CD4-positive, alpha-beta T cell (primary cell): Measurements from ENCODE around the gene FRY. TPM values are rescaled to one million over a fixed set of nuclear protein-coding genes. Genes with fewer than 3 reads are reported as not detected.

Source experiments
- ATAC-seq: fragments of 200-7000 bp; cut with Tn5 transposase; one replicate; pipeline ENCODE4 v1.10.0; 2022; ENCODE audit warnings: mild to moderate bottlenecking; ENCODE audit not compliant: poor library complexity
- CTCF ChIA-PET: fragments of 350-600 bp; sonication (Branson Sonifier 250); formaldehyde crosslinking; loops from one replicate; lab custom pipeline; 2021; ENCODE audit warnings: antibody characterized with exemption, inconsistent platforms; lab: Charles Lee
- POLR2A ChIA-PET: fragments of 350-600 bp; sonication (Branson Sonifier 250); formaldehyde crosslinking; loops from one replicate; lab custom pipeline; 2021; ENCODE audit warnings: antibody characterized with exemption, inconsistent platforms; lab: Charles Lee
- DNase-seq, 14 experiments: peaks; one replicate each; pipeline ENCODE4 v3.0.0-alpha.2; 2013 to 2020; ENCODE audit warnings: mixed read lengths in 2 of 14
- H3K27ac ChIP-seq, 2 donors: one replicate each; pipeline versions ENCODE4 v1.5.1 to v1.7.0; 2013; ENCODE audit warnings: low read length in 2 of 2, low read depth in 1 of 2, mild to moderate bottlenecking in 1 of 2
- H3K27me3 ChIP-seq, 2 experiments: 1 replicate in 1 of 2; 2 replicates in 1 of 2; pipeline versions ENCODE4 v1.6.1 to v1.7.0; 2013; ENCODE audit warnings: low read length in 2 of 2, control low read depth in 1 of 2, mild to moderate bottlenecking in 1 of 2, moderate library complexity in 1 of 2; ENCODE audit not compliant: insufficient read depth in 2 of 2, control insufficient read depth in 1 of 2
- H3K36me3 ChIP-seq: one replicate; pipeline ENCODE4 v1.6.1; 2013; ENCODE audit warnings: low read length, control low read depth; ENCODE audit not compliant: insufficient read depth
- H3K4me1 ChIP-seq: one replicate; pipeline ENCODE4 v1.6.1; 2013; ENCODE audit warnings: low read length, control low read depth; ENCODE audit not compliant: insufficient read depth
- H3K4me3 ChIP-seq: one replicate; pipeline ENCODE4 v1.5.1; 2013; ENCODE audit warnings: mild to moderate bottlenecking, low read length, moderate library complexity
- H3K9me3 ChIP-seq, 2 experiments: 1 replicate in 1 of 2; 2 replicates in 1 of 2; pipeline versions ENCODE4 v1.6.1 to v1.7.0; 2013; ENCODE audit warnings: low read length in 2 of 2, mild to moderate bottlenecking in 2 of 2, control low read depth in 1 of 2, moderate library complexity in 1 of 2; ENCODE audit not compliant: control insufficient read depth in 1 of 2, insufficient read depth in 1 of 2
- H3K27ac Mint-ChIP-seq: one replicate; pipeline ENCODE4 v1.8.0; 2020; ENCODE audit warnings: mixed read lengths
- H3K27me3 Mint-ChIP-seq: one replicate; pipeline ENCODE4 v1.8.0; 2021; ENCODE audit warnings: mixed read lengths
- H3K36me3 Mint-ChIP-seq: one replicate; pipeline ENCODE4 v1.8.0; 2021; ENCODE audit warnings: low read depth, mixed read lengths
- H3K4me1 Mint-ChIP-seq: one replicate; pipeline ENCODE4 v1.8.0; 2021; ENCODE audit warnings: low read depth, mixed read lengths
- H3K4me3 Mint-ChIP-seq: one replicate; pipeline ENCODE4 v1.8.0; 2020; ENCODE audit warnings: mild to moderate bottlenecking, mixed read lengths
- H3K9me3 Mint-ChIP-seq: one replicate; pipeline ENCODE4 v1.8.0; 2020; ENCODE audit warnings: mixed read lengths
- CTCF ChIP-seq: fragments of 200-600 bp; IDR thresholded peaks from one replicate; pipeline ENCODE4 v1.8.0; 2022; ENCODE audit warnings: antibody characterized with exemption, mild to moderate bottlenecking
- intact Hi-C, 2 experiments: fragments of 100-400 bp; cut with DNase I in 1 of 2; cut with micrococcal nuclease in 1 of 2; formaldehyde crosslinking; loops; one replicate each; pipeline versions ENCODE4 v1.15.1 to v1.9.0; 2023 to 2025; cut with DNase I, micrococcal nuclease
- total RNA-seq, 174 experiments: library from RNA in 2 of 174; stranded (reverse) in 2 of 174; gene quantifications; one replicate each; pipeline ENCODE4 v1.2.3 and lab custom pipeline; 2021 to 2026

FRY gene
- total RNA-seq, 2 experiments from 2014 or later, result 13.7 to 18.4 TPM

- no peak for TF ChIP-seq CTCF
- ChIA-PET CTCF (interaction anchor here (1.1 kb wide), 1 partner anchor 19 kb away, joined by 3 read pairs; no protein-coding TSS in a partner anchor), POLR2A (no interaction called here)
- no peaks in the 10 kb centered on the region for H3K4me1 Mint-ChIP-seq
- intact Hi-C loops, result no loop called here
- Histone ChIP-seq H3K9me3 (no peaks in the 10 kb centered on the region), H3K4me3 (no peak overlapping the region), H3K36me3 (no peaks in the 10 kb centered on the region), H3K4me1 (no peaks in the 10 kb centered on the region), H3K27me3 (no peaks in the 10 kb centered on the region), H3K27ac (no peak overlapping the region)
- DNase-seq, result no peak
- H3K36me3 Mint-ChIP-seq, result peaks cover 23% of the 10 kb centered on the region
- H3K27ac Mint-ChIP-seq, result no peak overlapping the region
- no peak for ATAC-seq
- H3K27me3 Mint-ChIP-seq, result no peaks in the 10 kb centered on the region
- no peak overlapping the region for H3K4me3 Mint-ChIP-seq
- H3K9me3 Mint-ChIP-seq, result no peaks in the 10 kb centered on the region
Measured at GRCh38 chr13:32176696-32177095, 145.1 kb downstream of the FRY start.

GRCh38 chr13:32178763-32179162, 147.2 kb downstream of the FRY start:
- Histone ChIP-seq H3K27ac (no peak overlapping the region), H3K9me3 (no peaks in the 10 kb centered on the region), H3K36me3 (no peaks in the 10 kb centered on the region), H3K4me3 (no peak overlapping the region), H3K4me1 (no peaks in the 10 kb centered on the region), H3K27me3 (no peaks in the 10 kb centered on the region)
- H3K4me3 Mint-ChIP-seq, result no peak overlapping the region
- ChIA-PET CTCF (no interaction called here), POLR2A (no interaction called here)
- H3K4me1 Mint-ChIP-seq, result no peaks in the 10 kb centered on the region
- H3K36me3 Mint-ChIP-seq, result peaks cover 25% of the 10 kb centered on the region
- DNase-seq (no peak), ATAC-seq (no peak)
- H3K27ac Mint-ChIP-seq, result no peak overlapping the region
- no peaks in the 10 kb centered on the region for H3K27me3 Mint-ChIP-seq
- TF ChIP-seq CTCF, result no peak
- intact Hi-C loops, result no loop called here
- no peaks in the 10 kb centered on the region for H3K9me3 Mint-ChIP-seq

GRCh38 chr13:32179708-32180107, 148.1 kb downstream of the FRY start:
- intact Hi-C loops, result no loop called here
- peaks cover 31% of the 10 kb centered on the region for H3K36me3 Mint-ChIP-seq
- H3K4me1 ChIP-seq, result no peaks in the 10 kb centered on the region
- H3K27ac ChIP-seq, result no peak overlapping the region
- no peak for TF ChIP-seq CTCF
- ChIA-PET CTCF (no interaction called here), POLR2A (no interaction called here)
- H3K4me3 ChIP-seq, result no peak overlapping the region
- H3K36me3 ChIP-seq, result no peaks in the 10 kb centered on the region
- no peaks in the 10 kb centered on the region for H3K27me3 Mint-ChIP-seq
- no peaks in the 10 kb centered on the region for H3K4me1 Mint-ChIP-seq
- no peaks in the 10 kb centered on the region for H3K9me3 ChIP-seq
- DNase-seq (no peak), ATAC-seq (no peak)
- H3K27me3 ChIP-seq, result no peaks in the 10 kb centered on the region
- no peaks in the 10 kb centered on the region for H3K9me3 Mint-ChIP-seq
- H3K4me3 Mint-ChIP-seq, result no peak overlapping the region
- H3K27ac Mint-ChIP-seq, result no peak overlapping the region
